WTC11 (cell line): Measurements from ENCODE around the gene FANCC.

Experiments used
- CTCF ChIP-seq: fragments of 200-600 bp; IDR thresholded peaks from 2 replicates; pipeline ENCODE4 v1.8.0; 2022; ENCODE audit warnings: antibody characterized with exemption
- E2F1 ChIP-seq: sonication (generic); formaldehyde crosslinking; IDR thresholded peaks from 2 replicates; pipeline ENCODE4 v1.8.0; 2022; ENCODE audit warnings: mild to moderate bottlenecking, missing genetic modification reagents
- HMGXB4 ChIP-seq: sonication (generic); formaldehyde crosslinking; IDR thresholded peaks from 2 replicates; pipeline ENCODE4 v1.8.1; 2023; ENCODE audit warnings: mild to moderate bottlenecking, moderate library complexity, missing genetic modification reagents
- JUN ChIP-seq: sonication (generic); formaldehyde crosslinking; IDR thresholded peaks from 2 replicates; pipeline ENCODE4 v1.8.0; 2023; ENCODE audit warnings: mild to moderate bottlenecking, missing genetic modification reagents
- RELA ChIP-seq: sonication (generic); formaldehyde crosslinking; IDR thresholded peaks from 2 replicates; pipeline ENCODE4 v1.8.1; 2022; ENCODE audit warnings: missing genetic modification reagents, mild to moderate bottlenecking, borderline replicate concordance
- TCF7 ChIP-seq: sonication (generic); formaldehyde crosslinking; IDR thresholded peaks from 2 replicates; pipeline ENCODE4 v1.8.0; 2022; ENCODE audit warnings: mild to moderate bottlenecking, low read depth, missing genetic modification reagents, moderate library complexity
- ZNF317 ChIP-seq: sonication (generic); formaldehyde crosslinking; IDR thresholded peaks from 2 replicates; pipeline ENCODE4 v1.8.1; 2023; ENCODE audit warnings: low read depth, mild to moderate bottlenecking, moderate library complexity, missing genetic modification reagents, borderline replicate concordance
- TF ChIP-seq, protein P1 (sequence below): sonication (generic); formaldehyde crosslinking; IDR thresholded peaks from 2 replicates; pipeline ENCODE4 v1.8.1; 2022; ENCODE audit warnings: mild to moderate bottlenecking, moderate library complexity, missing genetic modification reagents

DNA sequence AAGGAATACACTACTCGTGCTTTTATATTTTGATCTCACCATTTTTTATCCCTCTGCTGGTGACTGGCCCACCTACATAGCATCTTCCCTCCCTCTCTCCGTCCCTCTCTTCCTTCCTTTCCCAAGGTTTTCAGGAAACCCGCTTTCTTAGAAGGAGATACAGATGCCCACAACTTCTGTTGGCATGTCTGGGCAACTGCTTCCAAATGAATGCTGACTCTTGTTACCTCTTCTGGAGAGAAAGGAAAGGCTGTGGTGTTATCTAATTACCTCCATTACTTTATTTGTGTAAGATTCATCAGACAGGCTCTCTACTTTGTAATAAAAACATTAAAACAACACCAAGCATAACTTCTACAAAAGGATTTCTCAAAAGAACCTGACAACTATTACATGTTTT lies 20.2 kb downstream of the FANCC start:
- no peak for TF ChIP-seq CTCF
- no peak for TF ChIP-seq ZNF317
- no peak for TF ChIP-seq JUN
- TF ChIP-seq HMGXB4 (CRISPR knock-in tag) = no peak
- TF ChIP-seq, protein P1, sequence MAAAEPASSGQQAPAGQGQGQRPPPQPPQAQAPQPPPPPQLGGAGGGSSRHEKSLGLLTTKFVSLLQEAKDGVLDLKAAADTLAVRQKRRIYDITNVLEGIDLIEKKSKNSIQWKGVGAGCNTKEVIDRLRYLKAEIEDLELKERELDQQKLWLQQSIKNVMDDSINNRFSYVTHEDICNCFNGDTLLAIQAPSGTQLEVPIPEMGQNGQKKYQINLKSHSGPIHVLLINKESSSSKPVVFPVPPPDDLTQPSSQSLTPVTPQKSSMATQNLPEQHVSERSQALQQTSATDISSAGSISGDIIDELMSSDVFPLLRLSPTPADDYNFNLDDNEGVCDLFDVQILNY (CRISPR knock-in tag) = no peak
- TF ChIP-seq TCF7 = no peak
- TF ChIP-seq E2F1 (CRISPR knock-in tag) = no peak
- TF ChIP-seq RELA (CRISPR knock-in tag) = no peak
